ENCODE data around the gene RFXAP.
"Not testable (repeated sequence)": the region's sequence is repeated elsewhere in the genome, so short reads cannot be mapped to it uniquely, and the experiment has no call there.

RFXAP gene, protein sequence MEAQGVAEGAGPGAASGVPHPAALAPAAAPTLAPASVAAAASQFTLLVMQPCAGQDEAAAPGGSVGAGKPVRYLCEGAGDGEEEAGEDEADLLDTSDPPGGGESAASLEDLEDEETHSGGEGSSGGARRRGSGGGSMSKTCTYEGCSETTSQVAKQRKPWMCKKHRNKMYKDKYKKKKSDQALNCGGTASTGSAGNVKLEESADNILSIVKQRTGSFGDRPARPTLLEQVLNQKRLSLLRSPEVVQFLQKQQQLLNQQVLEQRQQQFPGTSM

DNA sequence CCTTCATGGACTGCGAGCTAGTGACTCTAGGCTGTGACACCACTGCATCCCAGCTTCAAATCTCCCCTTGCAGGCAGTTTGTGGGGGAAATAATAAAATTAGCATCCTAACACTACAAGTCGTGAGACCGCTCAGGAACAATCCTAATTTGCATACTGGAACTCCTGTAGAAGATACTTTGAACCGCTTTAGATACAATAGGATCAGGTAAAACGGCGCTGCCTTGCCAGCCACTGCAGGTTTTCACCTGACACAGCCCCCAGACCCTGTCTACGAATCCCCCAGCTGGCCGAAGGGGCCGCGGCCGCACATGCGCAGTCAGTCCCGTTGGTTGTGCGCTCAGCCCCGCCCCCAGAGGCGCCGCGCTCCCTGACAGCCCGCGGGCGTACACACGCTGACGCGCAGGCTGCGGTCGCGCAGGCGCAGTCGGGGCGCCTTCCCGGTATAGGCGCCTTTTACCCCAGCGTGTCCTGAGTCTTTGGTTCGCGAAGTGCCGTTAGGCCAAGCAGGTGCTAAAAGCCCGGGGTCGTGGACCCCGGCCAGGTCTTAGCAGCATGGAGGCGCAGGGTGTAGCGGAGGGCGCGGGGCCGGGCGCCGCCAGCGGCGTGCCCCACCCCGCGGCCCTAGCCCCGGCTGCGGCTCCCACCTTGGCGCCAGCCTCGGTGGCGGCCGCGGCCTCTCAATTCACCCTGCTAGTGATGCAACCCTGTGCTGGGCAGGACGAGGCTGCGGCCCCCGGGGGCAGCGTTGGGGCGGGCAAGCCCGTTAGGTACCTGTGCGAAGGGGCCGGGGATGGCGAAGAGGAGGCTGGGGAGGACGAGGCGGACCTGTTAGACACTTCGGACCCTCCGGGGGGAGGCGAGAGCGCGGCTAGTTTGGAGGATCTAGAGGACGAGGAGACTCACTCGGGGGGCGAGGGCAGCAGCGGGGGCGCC lies at the start of gene RFXAP:
TSS of gene RFXAP (plus strand) at position 419 of the 935 bp plus-strand sequence. CDS start at position 555, 136 bp downstream.
- peak; percentile 42 for FAIRE-seq
- peak; percentile 94 for DNase-seq (ENCODE audit: low spot score)

DNA sequence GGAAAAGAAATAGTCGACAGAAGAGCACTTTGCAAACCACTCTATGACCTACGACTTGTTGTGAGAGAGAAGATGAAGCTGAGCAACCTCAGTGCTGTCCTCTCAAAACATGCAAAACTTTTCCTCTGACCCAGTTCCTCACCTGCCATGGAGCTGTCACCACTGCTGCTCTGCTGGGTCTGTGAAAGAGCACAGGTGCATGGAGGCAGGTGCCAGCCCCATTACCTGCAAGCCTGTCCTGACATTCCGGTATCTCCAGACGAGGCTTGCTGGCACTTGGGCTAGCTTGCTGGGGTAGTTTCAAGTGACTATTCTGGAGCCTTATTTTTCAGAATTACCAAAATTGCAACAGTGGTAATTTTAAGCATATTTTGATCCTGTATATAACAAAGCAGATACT lies 49.5 kb upstream of the RFXAP start:
- no peak for DNase-seq (ENCODE audit: low spot score)
- no peak for FAIRE-seq

DNA sequence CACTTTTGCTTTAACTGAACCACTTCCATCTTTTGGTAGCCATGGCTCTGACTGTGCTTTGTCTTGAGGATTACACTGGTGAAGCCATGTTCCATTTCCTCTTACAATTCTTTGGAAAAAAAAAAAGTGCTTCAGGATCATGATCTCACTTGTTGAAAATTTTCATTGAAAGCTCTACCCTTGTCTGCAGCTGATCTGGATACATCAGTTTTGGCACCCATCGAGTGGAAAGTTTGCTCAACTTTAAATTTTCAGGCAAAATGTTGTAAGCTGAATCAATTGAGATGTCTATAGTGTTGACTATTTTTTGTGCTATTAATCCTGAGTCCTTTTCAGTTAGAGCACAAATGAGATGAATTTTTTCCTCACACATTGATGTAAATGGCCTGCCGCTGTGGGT lies 48.3 kb upstream of the RFXAP start:
- DNase-seq (ENCODE audit: low spot score) (no peak), FAIRE-seq (no peak)

DNA sequence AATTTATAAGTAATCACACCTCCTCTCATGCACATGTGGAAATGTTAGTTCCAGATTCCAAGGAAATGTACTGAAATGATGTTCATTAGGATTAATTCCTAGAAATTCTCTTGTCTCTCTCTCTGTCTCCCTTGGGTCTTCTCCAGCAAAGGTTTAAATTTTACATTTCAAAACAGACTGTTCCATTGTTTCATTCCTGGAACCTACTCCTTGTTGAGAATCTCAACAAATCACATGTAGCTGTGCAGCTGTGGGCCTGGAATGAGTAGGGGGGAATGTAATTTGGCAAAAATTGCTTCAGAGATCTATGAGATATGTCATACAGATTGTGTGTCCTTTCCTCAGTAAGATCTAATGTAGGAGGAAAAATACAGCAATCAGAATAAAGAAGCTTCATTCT lies 46.2 kb upstream of the RFXAP start:
- FAIRE-seq: no peak
- no peak for DNase-seq (ENCODE audit: low spot score)

DNA sequence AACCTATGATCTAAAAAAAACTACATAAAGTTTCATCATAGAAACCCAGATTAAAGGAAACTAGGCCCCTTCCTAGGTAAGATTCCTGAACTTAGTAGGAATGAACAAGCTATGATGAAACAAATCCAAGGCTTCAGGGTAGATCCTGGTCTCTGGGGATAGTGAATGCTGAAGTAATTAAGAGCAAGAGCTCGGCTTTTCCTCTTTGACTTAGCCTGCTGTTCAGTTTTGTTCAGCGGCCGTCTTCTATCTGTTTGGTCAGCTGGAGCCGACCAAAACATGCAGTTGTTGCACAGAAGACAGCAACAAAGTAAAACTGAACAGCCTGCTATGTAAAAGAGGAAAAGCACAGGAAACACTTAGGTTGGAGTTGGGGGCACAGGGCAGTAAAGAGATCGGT lies 44.1 kb upstream of the RFXAP start:
- FAIRE-seq (no peak), DNase-seq (ENCODE audit: low spot score) (no peak)

DNA sequence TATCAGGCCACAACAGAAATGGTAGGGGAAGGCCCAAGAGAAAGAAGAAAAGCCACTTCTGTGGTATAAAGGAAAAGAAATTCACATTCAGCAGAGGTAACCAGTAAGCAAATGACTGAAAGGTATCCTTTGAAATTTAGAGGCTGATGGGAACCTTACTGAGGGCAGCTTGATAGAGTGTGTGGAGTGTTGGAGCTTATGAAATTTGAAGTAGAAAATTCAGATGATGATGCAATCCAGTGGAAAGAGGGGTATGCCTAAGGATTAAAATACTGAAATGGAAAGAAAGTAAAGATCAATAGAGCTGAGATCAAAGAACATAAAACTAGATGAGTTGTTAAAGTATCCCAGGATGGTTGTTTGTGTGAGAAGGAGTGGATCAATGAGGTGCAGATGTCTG lies 42.8 kb upstream of the RFXAP start:
- DNase-seq (ENCODE audit: low spot score): no peak
- FAIRE-seq: no peak

DNA sequence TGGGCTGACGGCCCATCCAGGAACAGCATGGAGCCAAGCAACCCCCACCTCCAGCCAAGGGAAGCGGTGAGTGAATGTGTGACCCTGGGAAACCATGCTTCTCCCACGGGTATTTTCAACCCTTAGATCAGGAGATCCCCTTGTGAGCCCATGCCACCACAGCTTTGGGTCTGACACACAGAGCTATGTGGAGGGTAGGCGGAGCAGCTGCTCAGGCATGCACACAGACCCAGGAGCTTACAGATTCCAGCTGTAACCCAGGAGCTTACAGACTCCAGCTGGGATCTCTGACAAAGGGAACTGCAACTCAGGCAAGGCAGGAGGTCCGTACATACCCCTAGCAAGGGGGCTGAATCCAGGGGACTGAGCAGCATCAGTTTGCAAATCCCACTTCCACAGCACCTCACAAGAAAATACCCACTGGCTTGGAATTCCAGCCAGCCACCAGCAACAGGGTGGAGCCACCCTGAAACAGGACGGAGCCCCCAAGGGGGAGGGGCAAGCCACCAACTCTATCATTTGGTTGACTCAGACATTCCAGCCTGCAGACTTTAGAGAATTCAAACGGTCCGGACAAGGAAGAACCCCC lies 40.8 kb upstream of the RFXAP start:
- no peak for FAIRE-seq
- DNase-seq (ENCODE audit: low spot score): peak; percentile 32

DNA sequence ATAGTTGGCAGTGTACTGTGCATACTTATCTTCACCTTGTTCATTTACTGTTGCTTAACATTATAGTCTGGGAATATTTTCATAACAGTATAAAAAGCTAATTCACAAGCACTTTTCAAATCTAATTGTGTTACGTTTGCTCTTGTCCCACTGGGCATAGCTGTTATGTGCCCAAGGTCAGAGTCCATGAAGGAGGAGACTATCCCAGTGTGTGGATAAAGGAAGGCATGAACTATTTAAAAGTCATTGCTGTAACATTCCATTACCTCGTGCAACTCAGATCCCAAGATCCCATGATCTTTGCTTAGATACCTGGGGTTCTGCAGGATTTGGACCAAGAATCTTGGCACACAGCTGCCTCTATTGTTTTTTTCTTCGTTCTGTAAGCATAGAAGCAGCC lies 35.1 kb upstream of the RFXAP start:
- DNase-seq (ENCODE audit: low spot score) (no peak), FAIRE-seq (no peak)

DNA sequence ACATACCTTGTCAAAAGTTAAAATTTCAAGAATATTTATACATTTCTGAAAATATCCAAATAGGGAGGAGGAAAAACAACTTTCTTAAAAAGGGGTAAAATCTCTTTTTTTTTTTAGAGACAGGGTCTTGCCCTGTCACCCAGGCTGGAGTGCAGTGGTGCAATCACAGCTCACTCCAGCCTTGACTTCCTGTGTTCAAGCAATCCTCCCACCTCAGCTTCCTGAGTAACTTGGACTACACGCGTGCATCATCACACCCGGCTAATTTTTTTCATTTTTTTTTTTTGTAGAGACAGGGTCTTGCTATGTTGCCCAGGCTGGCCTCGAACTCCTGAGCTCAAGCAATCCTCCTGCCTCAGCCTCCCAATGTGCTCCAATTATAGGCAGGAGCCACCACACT lies 32.8 kb upstream of the RFXAP start:
- DNase-seq (ENCODE audit: low spot score); FAIRE-seq: not testable (repeated sequence)

DNA sequence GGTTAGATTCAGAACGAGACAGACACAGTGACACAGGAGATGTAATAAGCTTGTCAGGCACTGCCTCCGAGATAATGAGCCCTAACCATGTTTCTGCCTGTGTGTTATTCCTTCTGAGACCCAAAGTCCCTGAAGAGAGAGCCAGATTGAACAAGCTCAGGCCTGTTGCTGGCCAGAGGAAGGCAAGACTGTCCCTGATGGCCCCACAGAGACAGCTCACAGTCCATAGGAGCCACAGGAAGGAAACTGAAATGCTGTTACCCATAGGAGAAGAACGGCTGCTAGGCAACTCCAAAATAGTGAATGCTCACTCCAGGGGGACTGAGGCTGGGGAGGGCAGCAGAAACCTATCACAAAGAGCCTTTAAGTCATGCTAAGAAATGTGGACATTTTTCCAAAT lies 31.8 kb upstream of the RFXAP start:
- FAIRE-seq: no peak
- no peak for DNase-seq (ENCODE audit: low spot score)

DNA sequence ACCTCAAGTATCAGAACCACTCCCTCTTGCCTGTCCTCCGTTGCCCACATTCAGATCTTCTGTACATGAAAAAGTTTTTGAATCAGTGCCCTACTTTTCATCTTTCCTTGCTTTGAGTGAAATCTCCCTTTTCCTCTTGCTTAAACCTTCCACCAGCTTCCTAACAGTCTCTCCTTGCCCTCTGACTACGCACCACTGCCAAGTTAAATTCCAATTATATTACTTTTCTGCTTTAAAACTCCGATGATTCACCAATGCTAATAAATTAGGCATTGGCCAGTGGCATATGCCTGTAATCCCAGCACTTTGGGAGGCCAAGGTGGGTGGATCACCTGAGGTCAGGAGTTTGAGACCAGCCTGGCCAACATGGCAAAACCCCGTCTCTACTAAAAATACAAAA lies 30.7 kb upstream of the RFXAP start:
- FAIRE-seq (no peak), DNase-seq (ENCODE audit: low spot score) (no peak)

DNA sequence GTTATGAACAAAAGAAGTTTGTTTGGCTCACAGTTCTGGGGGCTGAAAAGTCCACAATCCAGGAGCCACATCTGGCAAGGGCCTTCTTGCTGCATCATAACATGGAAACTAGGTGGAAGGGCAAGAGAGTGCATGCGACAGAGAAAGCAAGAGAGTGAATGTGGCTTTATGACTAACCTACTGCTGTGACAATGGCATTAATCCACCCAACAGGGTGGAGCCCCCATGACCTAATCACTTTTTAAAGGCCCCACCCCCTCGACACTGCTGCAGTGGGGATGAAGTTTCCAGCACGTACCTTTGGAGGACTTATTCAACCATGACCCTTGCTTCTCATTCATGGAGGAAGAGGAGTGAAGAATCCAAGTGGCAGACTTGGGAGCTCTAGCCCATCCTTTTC lies 30.0 kb upstream of the RFXAP start:
- FAIRE-seq (no peak), DNase-seq (ENCODE audit: low spot score) (no peak)

DNA sequence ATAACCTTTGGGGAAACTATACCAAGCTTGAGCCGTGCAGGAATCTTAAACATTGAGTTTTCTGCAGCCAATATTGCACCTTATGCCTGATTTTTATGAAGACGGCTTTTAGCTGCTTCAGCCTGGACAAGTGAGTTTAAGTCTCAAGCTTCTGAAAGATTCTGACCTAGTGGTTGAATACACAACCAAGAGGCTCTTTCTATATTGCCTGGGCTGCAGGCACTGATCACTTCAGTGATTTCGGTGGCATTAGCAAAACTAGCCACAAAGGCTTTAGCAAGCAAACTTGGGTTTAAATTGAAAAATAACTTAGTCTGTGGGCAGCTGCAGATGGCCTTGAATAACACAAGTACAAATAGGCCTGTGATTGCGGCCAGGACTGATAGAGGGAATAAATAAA lies 29.3 kb upstream of the RFXAP start:
- no peak for DNase-seq (ENCODE audit: low spot score)
- FAIRE-seq: no peak

DNA sequence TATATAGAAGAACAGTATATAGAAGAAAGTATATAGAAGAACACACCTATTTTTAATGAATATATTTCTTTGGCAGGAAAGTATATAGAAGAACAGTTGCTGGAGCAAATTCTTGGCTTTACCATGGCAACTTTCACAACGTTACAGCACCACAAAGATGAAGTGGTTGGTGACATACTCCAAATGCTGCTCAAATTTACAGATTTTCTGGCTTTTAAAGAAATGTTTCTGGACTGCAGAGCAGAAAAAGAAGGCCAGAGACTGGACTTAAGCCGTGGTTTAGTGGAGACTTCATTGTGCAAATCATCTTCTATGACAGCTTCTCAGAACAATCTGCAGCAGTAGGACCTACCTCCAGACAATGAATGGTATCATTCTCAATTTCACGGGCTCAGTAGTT lies 24.3 kb upstream of the RFXAP start:
- FAIRE-seq: no peak
- DNase-seq (ENCODE audit: low spot score): no peak

DNA sequence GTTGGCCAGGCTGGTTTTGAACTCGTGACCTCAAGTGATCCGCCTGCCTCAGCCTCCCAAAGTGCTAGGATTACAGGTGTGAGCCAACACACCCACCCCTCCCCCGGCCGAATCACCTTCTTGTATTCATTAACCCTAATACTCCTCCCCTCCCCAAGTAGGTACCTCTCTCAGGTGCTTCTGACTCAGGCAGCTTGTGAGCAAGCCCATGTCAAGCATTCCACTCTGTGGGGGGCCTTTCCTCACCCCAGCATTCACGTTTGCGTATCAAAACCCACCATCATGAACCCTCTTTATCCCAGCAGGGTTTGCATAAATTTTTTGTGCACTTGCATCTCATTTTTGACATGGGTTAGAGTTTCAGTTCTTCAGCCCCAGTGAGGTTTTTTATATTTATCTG lies 23.6 kb upstream of the RFXAP start:
- FAIRE-seq (no peak), DNase-seq (ENCODE audit: low spot score) (no peak)

DNA sequence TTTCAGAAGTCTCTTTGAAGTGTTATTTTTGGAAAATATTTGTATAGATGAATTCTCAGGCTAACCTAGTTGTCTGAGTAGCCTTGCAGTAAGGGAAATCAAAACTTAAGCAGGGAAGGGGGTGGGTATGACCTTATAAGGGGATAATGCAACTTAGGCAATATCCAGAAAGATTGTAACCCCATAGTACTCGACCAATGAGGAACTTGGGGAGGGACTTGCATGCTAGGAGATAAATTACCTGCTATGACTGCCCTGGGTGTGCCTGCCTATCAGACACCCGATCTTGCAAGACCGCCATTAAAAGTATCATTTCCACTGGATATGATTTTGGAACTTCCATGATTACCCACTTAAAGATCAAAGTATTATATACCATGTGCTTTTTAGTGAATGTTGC lies 23.0 kb upstream of the RFXAP start:
- DNase-seq (ENCODE audit: low spot score): no peak
- FAIRE-seq: no peak

DNA sequence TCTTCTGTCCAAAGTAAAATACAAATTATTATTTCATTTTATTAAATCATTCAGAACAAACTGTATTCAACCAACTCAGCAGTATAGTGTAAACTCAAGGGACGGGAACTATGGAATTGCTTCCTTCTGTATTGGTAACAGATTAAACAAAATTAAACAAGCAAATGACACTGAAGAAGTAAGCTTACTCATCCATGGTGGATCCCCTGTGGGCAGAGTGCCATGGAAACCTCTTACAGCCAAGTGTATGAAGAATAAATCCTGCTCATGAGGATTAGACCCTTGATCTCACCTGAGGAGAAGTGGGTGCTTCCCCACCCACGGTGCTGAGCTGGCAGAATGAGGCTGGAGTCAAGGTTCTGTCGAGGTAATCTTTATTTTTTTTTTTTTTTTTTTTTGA lies 18.0 kb upstream of the RFXAP start:
- no peak for DNase-seq (ENCODE audit: low spot score)
- FAIRE-seq: no peak

DNA sequence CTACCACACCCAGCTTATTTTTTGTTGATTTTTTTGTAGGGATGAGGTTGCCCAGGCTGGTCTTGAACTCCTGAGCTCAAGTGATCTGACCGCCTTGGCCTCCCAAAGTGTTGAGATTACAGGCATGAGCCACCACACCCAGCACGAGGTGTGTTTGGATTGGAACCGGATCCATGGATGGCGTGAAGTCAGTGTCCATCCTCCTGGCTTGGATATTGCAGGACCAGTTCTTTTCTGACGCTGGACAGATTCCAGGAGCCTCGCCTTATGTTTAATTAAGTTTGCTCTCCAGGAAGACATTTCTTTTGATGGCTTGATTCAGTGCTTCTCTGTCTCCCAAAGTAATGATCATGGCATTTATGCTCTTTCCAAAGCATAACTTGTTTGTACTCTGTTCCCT lies 14.4 kb upstream of the RFXAP start:
- FAIRE-seq (no peak), DNase-seq (ENCODE audit: low spot score) (no peak)

DNA sequence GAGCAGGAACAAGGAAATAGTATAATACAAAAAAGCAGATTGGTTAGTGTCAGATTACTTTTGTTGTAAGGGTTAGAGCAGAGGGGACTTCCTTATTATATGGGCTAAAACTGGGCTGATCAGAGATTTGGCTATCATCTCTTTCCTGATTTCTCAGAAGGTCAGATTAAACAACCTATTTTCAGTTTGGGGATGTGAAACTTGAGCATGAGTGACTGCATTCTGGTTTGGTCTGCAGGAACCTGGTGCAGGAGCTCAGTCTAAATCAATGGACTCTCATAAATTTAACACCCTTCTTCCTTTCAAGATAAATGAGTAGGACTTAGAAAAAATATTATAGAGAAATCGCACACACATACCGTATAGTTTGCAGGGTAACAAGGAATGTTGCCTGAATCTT lies 12.9 kb upstream of the RFXAP start:
- DNase-seq (ENCODE audit: low spot score) (no peak), FAIRE-seq (no peak)

DNA sequence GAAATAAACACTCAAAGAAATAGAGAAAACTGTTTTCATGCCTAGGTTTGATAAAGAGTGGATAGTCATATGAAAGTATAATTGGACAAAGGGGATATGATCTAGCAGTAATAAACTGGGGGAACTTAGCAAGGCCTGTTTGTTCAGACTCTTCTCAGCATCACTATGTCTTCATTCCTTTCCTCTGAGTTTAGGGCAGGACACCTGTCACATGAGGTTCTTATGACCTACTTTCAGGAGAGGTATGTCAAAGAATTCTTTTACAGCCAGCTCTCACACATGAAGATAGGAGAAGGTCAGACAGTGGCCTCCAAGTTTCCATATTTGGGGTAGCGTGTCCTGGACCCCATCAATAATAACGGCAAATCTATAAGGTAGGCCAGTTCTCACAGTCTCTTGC lies 11.4 kb upstream of the RFXAP start:
- FAIRE-seq: no peak
- DNase-seq (ENCODE audit: low spot score): no peak

DNA sequence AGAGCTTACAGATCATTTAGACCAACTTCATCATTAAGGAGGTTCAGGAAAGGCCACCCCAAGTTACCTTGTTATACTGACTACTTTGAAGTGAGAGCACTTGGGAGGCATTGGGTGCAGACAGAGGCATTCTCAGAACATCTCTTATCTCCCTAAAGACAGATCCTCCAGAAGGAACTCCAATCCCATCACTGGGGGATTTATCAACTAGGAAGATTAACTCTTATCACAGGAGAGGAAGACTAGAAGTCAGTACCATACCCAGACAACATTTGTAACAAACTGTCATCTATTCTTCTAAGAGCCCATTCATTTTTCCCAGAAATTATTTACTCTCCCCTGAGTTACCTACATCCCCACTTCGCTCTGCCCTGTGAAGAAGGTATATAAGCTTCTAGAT lies 5.8 kb upstream of the RFXAP start:
- FAIRE-seq (no peak), DNase-seq (ENCODE audit: low spot score) (no peak)

DNA sequence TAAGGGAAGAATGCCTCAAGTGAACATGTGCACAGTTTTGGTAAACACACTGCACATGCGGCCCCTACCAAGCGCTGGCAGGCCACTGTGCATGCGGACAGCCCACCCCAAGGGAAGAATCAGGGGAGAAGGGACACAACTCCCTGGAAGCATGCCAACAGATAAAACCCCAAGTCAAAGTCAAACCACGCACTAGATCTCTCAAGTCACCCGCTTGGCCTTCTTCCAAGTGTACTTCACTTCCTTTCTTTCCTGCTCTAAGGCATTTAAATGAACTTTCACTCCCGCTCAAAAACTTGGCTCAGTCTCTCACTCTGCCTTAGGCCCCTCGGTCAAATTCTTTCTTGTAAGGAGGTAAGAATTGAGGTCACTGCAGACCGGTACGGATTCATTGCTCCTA lies 4.6 kb upstream of the RFXAP start:
- no peak for DNase-seq (ENCODE audit: low spot score)

DNA sequence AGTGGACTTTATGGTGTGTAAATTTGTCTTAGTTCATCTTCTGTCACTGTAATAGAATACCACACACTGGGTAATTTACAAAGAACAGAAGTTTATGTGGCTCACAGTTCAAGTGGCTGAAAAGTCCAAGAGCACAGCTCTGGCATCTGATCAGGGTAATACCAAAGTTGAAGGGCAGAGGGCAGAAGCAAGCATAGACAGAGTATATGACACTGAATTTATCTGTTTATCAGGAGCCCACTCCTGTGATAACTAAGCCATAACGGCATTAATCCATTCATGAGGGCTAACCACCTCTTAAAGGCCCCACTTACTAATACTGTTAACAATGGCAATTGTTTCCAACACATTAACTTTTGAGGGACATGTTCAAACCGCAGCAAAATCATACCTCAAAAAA lies 4.0 kb upstream of the RFXAP start:
- FAIRE-seq (no peak), DNase-seq (ENCODE audit: low spot score) (no peak)

More for the DNA sequence above, 4.6 kb upstream of the RFXAP start:
- no peak for FAIRE-seq

Measured in urothelium cell line (cell line).